HG03039 (cell line): ENCODE measurements around the gene CHRNE.
"Not testable (repeated sequence)": the region's sequence is repeated elsewhere in the genome, so short reads cannot be mapped to it uniquely, and the experiment has no call there.

Source experiments
- ATAC-seq: cut with Tn5 transposase; IDR thresholded peaks from one replicate; pipeline ENCODE4 v1.9.1; 2021; ENCODE audit warnings: mild to moderate bottlenecking, moderate library complexity; ENCODE audit not compliant: unreplicated experiment

CHRNE gene

DNA sequence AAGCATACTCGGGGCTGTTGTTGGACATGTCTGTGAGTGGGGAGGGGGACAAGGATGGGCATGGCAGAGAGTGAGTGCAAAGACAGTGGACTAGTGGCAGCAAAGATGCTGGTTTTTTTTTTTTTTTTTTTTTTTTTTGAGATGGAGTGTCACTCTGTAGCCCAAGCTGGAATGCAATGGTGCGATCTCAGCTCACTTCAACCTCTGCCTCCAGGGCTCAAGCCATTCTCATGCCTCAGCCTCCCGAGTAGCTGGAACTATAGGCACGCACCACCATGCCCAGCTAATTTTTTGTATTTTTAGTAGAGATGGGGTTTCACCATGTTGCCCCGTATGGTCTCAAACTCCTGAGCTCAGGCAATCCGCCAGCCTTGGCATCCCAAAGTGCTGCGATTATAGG, 45.6 kb downstream of the CHRNE start:
- ATAC-seq, result not testable (repeated sequence)

DNA sequence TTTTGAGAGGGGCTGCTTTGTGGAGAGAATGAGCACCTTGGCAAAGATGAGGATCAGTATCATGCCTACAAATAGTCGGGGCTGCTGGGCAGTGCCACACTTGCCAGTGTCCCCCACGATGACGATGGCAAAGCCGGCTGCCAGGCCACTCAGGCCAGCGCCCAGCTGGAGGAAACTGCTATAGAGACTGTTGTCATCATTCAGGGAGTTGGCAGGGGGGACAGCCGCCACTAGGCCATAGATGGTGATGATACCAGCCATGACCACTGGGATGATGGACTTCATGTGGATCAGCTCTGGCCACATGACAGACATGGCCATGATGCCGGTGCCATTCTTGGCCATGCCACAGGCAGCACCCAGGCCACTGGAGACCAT, 46.0 kb downstream of the CHRNE start:
- no peak for ATAC-seq

DNA sequence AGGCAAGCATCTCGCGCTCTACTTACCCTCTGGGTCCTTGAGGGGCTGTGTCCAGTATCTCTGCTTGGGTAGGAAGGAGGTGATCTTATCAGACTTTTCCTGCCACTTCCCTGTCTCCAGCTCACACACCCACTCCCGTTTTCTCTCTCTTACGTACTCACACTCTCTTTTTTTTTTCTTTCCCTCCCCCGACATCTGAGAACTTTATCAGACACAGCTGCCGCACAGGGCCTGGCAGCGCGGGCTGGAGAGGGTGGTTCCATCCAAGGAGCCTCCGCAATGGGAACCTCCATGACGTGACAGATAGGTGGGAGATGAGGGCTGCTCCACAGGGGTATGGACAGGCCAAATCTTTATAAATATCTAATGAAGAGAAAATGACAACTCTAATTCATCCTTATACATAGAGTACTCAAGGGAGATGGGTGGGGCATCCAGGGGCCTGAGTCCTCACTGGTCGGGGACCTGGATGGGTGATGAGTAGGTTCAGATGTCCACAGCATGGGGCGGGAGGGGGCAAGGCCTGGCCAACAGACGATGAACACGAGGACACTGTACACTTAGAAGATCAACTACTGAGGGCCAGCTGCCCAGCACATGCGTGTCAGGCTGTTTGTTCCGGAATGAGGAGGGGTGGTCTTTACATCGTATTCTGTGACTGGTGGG, 46.5 kb downstream of the CHRNE start:
- ATAC-seq, result no peak

DNA sequence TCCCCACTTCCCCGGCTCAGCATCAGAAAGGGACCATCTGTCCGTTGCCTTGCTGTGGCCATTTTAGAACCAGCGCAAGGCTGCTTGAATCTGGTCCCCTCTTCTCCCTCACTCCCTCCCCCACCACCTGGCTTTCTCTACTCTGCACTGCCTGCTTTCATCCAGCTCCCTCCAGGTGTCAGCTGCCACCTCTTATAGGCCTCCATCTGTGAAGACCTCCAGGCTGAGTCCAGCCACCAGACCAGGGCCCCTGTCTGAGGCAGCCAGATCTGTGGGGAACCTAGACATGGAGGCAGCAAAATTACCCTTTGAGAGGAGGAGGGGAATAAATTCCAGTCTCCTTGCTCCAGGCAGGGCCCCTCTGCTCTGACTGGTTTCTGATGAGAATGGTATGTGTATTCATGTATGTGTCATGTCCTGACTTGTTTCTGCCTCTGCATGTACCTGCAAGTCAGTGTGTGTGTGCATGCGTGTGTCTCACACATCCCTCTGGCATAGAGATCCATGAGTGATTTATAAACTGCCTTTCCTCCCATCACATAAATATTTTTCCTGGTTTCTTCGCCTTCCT, 48.7 kb downstream of the CHRNE start:
- ATAC-seq, result no peak

DNA sequence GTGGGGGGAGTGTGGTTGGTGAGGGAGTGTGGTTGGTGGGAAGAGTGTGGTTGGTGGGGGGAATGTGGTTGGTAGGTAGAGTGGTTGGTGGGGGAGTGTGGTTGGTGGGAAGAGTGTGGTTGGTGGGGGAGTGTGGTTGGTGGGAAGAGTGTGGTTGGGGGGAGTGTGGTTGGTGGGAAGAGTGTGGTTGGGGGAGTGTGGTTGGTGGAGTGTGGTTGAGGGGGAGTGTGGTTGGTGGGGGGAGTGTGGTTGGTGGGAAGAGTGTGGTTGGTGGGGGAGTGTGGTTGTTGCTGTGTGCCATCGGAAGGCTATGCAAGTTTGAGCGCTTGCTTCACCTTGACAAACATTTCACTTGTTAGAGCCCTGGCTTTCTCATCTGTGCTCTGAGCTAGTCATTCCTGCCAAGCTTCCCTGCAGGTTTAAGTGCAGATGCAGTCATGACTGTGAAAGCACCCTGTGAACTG, 49.7 kb downstream of the CHRNE start:
- no peak for ATAC-seq

DNA sequence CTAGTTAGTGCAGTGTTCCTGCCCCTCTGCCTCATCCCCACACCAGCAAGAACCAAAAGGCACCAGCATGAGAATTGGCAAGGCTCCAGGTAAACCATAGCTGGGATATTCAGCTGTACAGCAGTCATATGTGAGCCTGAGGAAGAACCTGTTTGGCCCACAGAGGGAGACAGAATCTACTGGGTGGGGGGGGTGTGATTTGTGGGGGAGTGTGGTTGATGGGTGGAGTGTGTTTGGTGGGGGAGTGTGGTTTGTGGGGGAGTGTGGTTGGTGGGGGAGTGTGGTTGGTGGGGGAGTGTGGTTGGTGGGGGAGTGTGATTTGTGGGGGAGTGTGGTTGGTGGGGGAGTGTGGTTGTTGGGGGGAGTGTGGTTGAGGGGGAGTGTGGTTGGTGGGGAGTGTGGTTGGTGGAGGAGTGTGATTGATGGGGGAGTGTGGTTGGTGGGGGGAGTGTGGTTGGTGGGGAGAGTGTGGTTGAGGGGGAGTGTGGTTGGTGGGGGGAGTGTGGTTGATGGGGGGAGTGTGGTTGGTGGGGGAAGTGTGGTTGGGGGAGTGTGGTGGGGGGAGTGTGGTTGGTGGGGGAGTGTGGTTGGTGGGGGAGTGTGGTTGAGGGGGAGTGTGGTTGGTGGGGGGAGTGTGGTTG, 50.2 kb downstream of the CHRNE start:
- no peak for ATAC-seq

DNA sequence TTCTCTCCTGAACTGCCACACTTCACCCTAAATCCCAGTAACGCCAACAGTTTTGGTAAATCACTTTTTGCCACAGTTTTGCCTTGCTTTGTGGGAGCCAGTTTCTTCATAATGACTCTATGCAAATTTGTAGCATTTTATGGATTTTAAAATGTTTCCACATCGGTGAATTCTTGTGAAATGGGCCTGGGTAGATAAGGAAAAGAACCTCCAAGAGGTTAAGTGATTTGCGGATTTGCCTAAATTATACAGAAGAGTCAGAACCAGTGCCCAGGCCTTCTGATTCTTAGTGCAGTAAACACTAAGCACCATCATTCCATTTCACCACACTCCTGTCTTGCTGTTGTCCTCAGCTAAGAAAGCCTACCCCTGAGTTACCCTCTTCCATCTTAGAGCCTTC, 51.8 kb downstream of the CHRNE start:
- ATAC-seq, result no peak

DNA sequence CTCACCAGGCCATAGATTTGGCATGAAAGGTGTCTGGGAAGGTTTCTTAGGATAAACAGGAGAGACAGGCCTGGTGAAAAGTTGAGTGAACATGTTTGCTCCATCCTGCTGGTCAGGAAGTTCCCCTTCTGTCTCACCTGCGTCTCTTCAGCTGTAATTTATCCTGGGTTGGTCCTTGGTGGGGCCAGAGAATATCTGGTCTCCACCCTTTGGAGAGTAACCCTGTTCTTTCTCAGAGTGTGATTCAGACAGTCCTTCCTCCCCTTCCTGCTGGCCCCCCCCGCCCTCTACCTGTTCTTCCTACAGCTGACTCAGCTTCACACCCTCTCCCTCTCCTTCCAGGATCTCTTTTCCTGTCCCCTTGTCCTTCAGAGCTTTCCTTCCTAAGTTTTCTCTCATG, 52.7 kb downstream of the CHRNE start:
- no peak for ATAC-seq

DNA sequence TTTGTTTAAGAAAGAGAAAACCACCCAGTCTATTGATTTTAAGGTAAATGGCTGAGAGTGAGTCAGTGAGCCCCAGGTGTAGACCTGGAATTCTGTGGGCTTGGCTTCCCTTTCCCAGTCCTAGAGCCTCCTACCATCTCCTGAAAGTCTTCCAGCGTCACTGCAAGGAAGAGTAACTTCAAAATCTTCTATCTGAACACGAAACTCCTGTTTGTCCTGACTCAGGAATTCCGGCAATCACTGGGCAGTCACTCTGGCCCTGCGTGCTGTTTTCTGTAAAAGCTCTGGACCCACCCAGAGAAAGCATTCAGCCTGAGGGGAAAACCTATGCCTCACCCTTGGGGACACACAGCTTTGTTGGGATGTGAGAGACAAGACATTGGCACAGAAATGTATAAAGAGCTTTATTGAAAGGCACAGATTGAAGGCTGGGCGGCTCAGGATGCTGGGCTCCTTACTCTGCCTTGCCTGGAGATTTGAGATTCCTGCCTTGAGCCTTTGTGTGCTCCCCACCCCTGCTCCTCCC, 53.8 kb downstream of the CHRNE start:
- ATAC-seq, result no peak
